ENCODE data around the gene TP73. TPM values are rescaled to one million over a fixed set of nuclear protein-coding genes. Genes with fewer than 3 reads are reported as not detected.

Gene TP73
- total and polyA plus RNA-seq, 8 donors, result 0.11 to 0.51 (median 0.28) TPM

DNA sequence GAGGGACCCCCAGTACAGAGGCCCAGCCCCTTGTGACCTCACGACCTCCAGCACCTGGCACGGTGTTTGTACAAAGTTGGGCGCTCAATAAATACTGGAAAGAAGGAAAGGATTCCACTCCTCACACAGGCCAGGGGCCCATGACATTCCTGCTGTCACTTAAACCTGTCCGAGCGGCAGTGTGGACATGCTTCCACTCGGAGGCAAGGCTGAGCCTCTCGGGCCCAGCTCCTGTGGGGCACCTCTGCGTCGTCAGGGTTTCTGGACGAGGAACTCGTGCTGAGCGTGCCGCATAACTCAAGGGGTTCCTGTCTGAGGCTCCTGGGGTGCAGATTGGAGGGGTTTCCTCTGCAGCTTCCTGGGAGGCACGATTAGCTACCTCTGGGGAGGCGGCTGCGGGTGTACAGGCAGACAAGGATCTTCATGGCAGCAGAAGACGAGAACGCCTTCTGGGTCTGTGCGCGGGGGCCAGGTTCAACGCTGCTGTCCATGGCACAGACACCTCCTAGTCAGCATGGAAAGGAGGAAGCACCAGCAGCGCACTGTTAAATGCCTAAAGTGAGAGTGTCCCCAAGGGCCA lies 116.6 kb downstream of the TP73 start:
- no peak for ATAC-seq
- Histone ChIP-seq H3K9me3 (no peaks in the 10 kb centered on the region), H3K36me3 (no peaks in the 10 kb centered on the region), H3K4me3 (no peak overlapping the region), H3K27ac (no peak overlapping the region), H3K4me1 (peaks cover 5 to 9% (median 8%) of the 10 kb centered on the region in 3 donors), H3K27me3 (no peaks in the 10 kb centered on the region)
- WGBS, 2 donors, result 92% methylated on average over 22 of the region's 22 CpGs
- FAIRE-seq, result no peak
- DNase-seq, result peak in 1 of 6 donors; percentile 33
- intact Hi-C loops (cut with DNase I), result no loop called here
- TF ChIP-seq CTCF (IDR thresholded peaks at IDR 0.05), result no peak

- H3K4me3 ChIP-seq, result no peak overlapping the region
- no peak for FAIRE-seq
Measured at GRCh38 chr1:3770047-3770765, 117.9 kb downstream of the TP73 start.

GRCh38 chr1:3771108-3772026 lies 119.1 kb downstream of the TP73 start:
- FAIRE-seq, result no peak
- no peaks in the 10 kb centered on the region for H3K36me3 ChIP-seq
- peak overlapping the region; percentile 60 to 90 (median 80) for H3K4me3 ChIP-seq
- TF ChIP-seq CTCF (IDR thresholded peaks at IDR 0.05), result no peak
- intact Hi-C loops (cut with DNase I), result no loop called here
- peak overlapping the region in 2 of 4 donors; percentile 10 to 39 for H3K27ac ChIP-seq
- no peaks in the 10 kb centered on the region for H3K27me3 ChIP-seq
- no peaks in the 10 kb centered on the region for H3K9me3 ChIP-seq
- peaks cover 5 to 9% (median 8%) of the 10 kb centered on the region in 3 donors for H3K4me1 ChIP-seq
- DNase-seq, result peak in 1 of 6 donors; percentile 49
- peak in 3 of 4 donors; percentile 2 to 14 (median 4) for ATAC-seq
- 29 to 30% methylated on average over 29 to 32 of the region's 32 CpGs for WGBS, 2 donors

More at GRCh38 chr1:3770047-3770765, 117.9 kb downstream of the TP73 start:
- Histone ChIP-seq H3K36me3 (no peaks in the 10 kb centered on the region), H3K27me3 (no peaks in the 10 kb centered on the region), H3K9me3 (no peaks in the 10 kb centered on the region), H3K4me1 (peaks cover 5 to 9% (median 8%) of the 10 kb centered on the region in 3 donors), H3K27ac (no peak overlapping the region)
- DNase-seq (no peak), ATAC-seq (no peak)
- intact Hi-C loops (cut with DNase I), result no loop called here
- TF ChIP-seq CTCF (IDR thresholded peaks at IDR 0.05), result no peak
- WGBS, 2 donors, result 87 to 91% methylated on average over 13 to 16 of the region's 16 CpGs

GRCh38 chr1:3772027-3772714 lies 119.9 kb downstream of the TP73 start:
- FAIRE-seq, result no peak
- WGBS, 2 donors, result 1 to 2% methylated on average over 28 to 57 of the region's 61 CpGs
- peak overlapping the region; percentile 31 to 55 (median 39) for H3K27ac ChIP-seq
- intact Hi-C loops (cut with DNase I), result no loop called here
- no peaks in the 10 kb centered on the region for H3K27me3 ChIP-seq
- no peaks in the 10 kb centered on the region for H3K36me3 ChIP-seq
- peak; percentile 93 to 98 (median 96) for DNase-seq
- peaks cover 5 to 9% (median 8%) of the 10 kb centered on the region in 3 donors for H3K4me1 ChIP-seq
- peak overlapping the region; percentile 60 to 90 (median 80) for H3K4me3 ChIP-seq
- ATAC-seq, result peak; percentile 86 to 91 (median 88)
- no peaks in the 10 kb centered on the region for H3K9me3 ChIP-seq
- no peak for TF ChIP-seq CTCF (IDR thresholded peaks at IDR 0.05)
